Upper lobe of left lung (tissue), 4 donors: ENCODE results near the gene KAZN.

ENCODE experiments used
- CTCF ChIP-seq, 6 experiments: fragments of 450-650 bp in 4 of 6; fragments of 200-600 bp in 2 of 6; sonication (generic) in 2 of 6; IDR thresholded peaks; one replicate each; pipeline ENCODE4 v1.5.1; 2016 to 2019; ENCODE audit warnings: antibody characterized with exemption in 6 of 6
- EP300 ChIP-seq, 4 donors: sonication (generic); formaldehyde crosslinking; IDR thresholded peaks; one replicate each; pipeline ENCODE4 v1.5.1; 2017; ENCODE audit warnings: antibody characterized with exemption in 4 of 4, control low read depth in 2 of 4

GRCh38 chr1:15128520-15129313, 530.2 kb downstream of the KAZN start:
- TF ChIP-seq EP300 (IDR thresholded peaks at IDR 0.05) (no peak), CTCF (IDR thresholded peaks at IDR 0.05) (peak; percentile 87 to 94 (median 88))
